NB4 (cell line): ENCODE results near the gene SVOP.

Experiments used
- MYC ChIP-seq: IDR thresholded peaks from 2 replicates; pipeline ENCODE4 v1.6.1; 2011; ENCODE audit warnings: low read depth, low read length
- POLR2A ChIP-seq: IDR thresholded peaks from 2 replicates; pipeline ENCODE4 v1.6.1; 2011; ENCODE audit warnings: mild to moderate bottlenecking; ENCODE audit not compliant: insufficient read length; ENCODE audit errors: extremely low read depth
- TF ChIP-seq, protein P1 (sequence below): IDR thresholded peaks from one replicate; pipeline ENCODE4 v1.5.1; 2012; ENCODE audit warnings: low read depth, low read length
- TF ChIP-seq, protein P2 (sequence below): IDR thresholded peaks from 2 replicates; pipeline ENCODE4 v1.6.1; 2011; ENCODE audit warnings: low read depth, low read length

DNA sequence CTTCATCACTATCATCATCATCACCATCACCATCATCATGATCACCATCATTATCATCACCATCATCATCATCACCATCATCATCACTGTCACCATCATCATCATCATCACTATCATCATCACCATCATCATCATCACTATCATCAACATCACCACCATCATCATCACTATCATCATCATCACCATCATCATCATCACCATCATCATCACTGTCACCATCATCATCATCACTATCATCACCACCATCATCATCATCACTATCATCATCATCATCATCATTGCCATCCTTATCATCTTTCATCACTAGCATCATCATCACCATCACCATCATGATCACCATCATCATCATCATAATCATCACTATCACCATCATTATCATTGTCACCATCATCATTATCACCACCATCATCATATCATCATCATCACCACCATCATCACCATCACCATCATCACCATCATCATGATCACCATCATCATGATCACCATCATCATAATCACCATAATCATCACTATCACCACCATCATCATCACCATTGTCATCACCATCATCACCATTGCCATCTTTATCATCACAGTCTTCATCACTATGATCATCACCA is 38.1 kb downstream of the SVOP start:
- TF ChIP-seq, protein P1, sequence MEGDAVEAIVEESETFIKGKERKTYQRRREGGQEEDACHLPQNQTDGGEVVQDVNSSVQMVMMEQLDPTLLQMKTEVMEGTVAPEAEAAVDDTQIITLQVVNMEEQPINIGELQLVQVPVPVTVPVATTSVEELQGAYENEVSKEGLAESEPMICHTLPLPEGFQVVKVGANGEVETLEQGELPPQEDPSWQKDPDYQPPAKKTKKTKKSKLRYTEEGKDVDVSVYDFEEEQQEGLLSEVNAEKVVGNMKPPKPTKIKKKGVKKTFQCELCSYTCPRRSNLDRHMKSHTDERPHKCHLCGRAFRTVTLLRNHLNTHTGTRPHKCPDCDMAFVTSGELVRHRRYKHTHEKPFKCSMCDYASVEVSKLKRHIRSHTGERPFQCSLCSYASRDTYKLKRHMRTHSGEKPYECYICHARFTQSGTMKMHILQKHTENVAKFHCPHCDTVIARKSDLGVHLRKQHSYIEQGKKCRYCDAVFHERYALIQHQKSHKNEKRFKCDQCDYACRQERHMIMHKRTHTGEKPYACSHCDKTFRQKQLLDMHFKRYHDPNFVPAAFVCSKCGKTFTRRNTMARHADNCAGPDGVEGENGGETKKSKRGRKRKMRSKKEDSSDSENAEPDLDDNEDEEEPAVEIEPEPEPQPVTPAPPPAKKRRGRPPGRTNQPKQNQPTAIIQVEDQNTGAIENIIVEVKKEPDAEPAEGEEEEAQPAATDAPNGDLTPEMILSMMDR = no peak
- TF ChIP-seq POLR2A (no peak), MYC (no peak)
- TF ChIP-seq, protein P2, sequence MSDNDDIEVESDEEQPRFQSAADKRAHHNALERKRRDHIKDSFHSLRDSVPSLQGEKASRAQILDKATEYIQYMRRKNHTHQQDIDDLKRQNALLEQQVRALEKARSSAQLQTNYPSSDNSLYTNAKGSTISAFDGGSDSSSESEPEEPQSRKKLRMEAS = no peak
